PC-9 (cell line): ENCODE data around the gene WRAP53. TPM values are rescaled to one million over a fixed set of nuclear protein-coding genes. Genes with fewer than 3 reads are reported as not detected.

Source experiments
- BruUV-seq: library from RNA; stranded (reverse); fragments of 400-500 nt; replicated peaks from 2 replicates; lab custom pipeline; 2021; lab: Mats Ljungman, UMichigan
- CTCF ChIA-PET: fragments of 300-600 bp; sonication (Branson Sonifier 250); formaldehyde crosslinking; loops from one replicate; lab custom pipeline; 2022; ENCODE audit warnings: antibody characterized with exemption; lab: Charles Lee
- POLR2A ChIA-PET: fragments of 300-600 bp; sonication (Branson Sonifier 250); formaldehyde crosslinking; loops from one replicate; lab custom pipeline; 2022; ENCODE audit warnings: antibody characterized with exemption; ENCODE audit not compliant: unreplicated experiment; lab: Charles Lee
- DNase-seq, 2 experiments: peaks; one replicate each; pipeline versions ENCODE4 v3.0.0 to v3.0.0-alpha.2; 2015 to 2022; ENCODE audit warnings: mixed read lengths in 1 of 2
- H2AFZ ChIP-seq: fragments of 200-600 bp; sonication (generic); 2 replicates; pipeline ENCODE4 v1.8.1; 2017; ENCODE audit warnings: antibody characterized with exemption
- H3F3A ChIP-seq: fragments of 200-600 bp; sonication (generic); 2 replicates; pipeline ENCODE4 v1.8.1; 2017; ENCODE audit warnings: antibody characterized with exemption, mild to moderate bottlenecking, low read depth; ENCODE audit not compliant: insufficient read depth
- H3K27ac ChIP-seq: fragments of 200-600 bp; sonication (generic); 2 replicates; pipeline ENCODE4 v1.6.1; 2016; ENCODE audit warnings: mixed run types
- H3K27me3 ChIP-seq: fragments of 200-600 bp; sonication (generic); 2 replicates; pipeline ENCODE4 v1.6.1; 2016; ENCODE audit warnings: low read depth, mixed run types; ENCODE audit not compliant: insufficient read depth
- H3K36me3 ChIP-seq: fragments of 200-600 bp; sonication (generic); 2 replicates; pipeline ENCODE4 v1.6.1; 2016; ENCODE audit warnings: low read depth, mixed run types
- H3K4me1 ChIP-seq: fragments of 200-600 bp; sonication (generic); replicated peaks from 2 replicates; pipeline ENCODE4 v1.6.1; 2016; ENCODE audit warnings: mixed run types; ENCODE audit not compliant: insufficient read depth
- H3K4me2 ChIP-seq: fragments of 200-600 bp; sonication (generic); 2 replicates; pipeline ENCODE4 v1.6.1; 2017; ENCODE audit warnings: mixed run types
- H3K4me3 ChIP-seq: fragments of 200-600 bp; sonication (generic); 2 replicates; pipeline ENCODE4 v1.6.1; 2016; ENCODE audit warnings: mixed run types
- H3K79me2 ChIP-seq: fragments of 200-600 bp; sonication (generic); 2 replicates; pipeline ENCODE4 v1.6.1; 2017; ENCODE audit warnings: low read depth, mixed run types
- H3K9me2 ChIP-seq: fragments of 200-600 bp; sonication (generic); 2 replicates; pipeline ENCODE4 v1.8.1; 2017; ENCODE audit warnings: mild to moderate bottlenecking; ENCODE audit not compliant: insufficient read depth
- H3K9me3 ChIP-seq: fragments of 200-600 bp; sonication (generic); 2 replicates; pipeline ENCODE4 v1.8.1; 2016; ENCODE audit warnings: low read depth; ENCODE audit not compliant: insufficient read depth
- H4K20me1 ChIP-seq: fragments of 200-600 bp; sonication (generic); 2 replicates; pipeline ENCODE4 v1.8.1; 2017; ENCODE audit not compliant: insufficient read depth
- CTCF ChIP-seq: fragments of 200-600 bp; sonication (generic); conservative IDR thresholded peaks from 2 replicates; pipeline ENCODE4 v1.6.1; 2017; ENCODE audit warnings: mixed run types, antibody characterized with exemption, mild to moderate bottlenecking, moderate library complexity
- EZH2 ChIP-seq: fragments of 200-600 bp; sonication (generic); IDR thresholded peaks from 2 replicates; pipeline ENCODE4 v1.8.0; 2017; ENCODE audit warnings: antibody characterized with exemption, low read depth
- intact Hi-C: fragments of 100-400 bp; cut with micrococcal nuclease; formaldehyde crosslinking; loops from one replicate; pipeline ENCODE4 v1.10.0; 2022; ENCODE audit not compliant: unreplicated experiment
- total RNA-seq: library from RNA; stranded (reverse); gene quantifications from 2 replicates; pipeline ENCODE4 v1.2.3, GENCODE V29; 2021

Gene WRAP53
- total RNA-seq, 1 experiment from 2014 or later: 31.9 TPM

- Histone ChIP-seq H3K4me3 (no peak overlapping the region), H3K27ac (no peak overlapping the region), H3F3A (no peaks in the 10 kb centered on the region), H3K4me1 (no peaks in the 10 kb centered on the region), H3K9me2 (no peaks in the 10 kb centered on the region), H2AFZ (no peak overlapping the region), H3K4me2 (no peak overlapping the region), H3K79me2 (no peaks in the 10 kb centered on the region), H3K27me3 (no peaks in the 10 kb centered on the region), H3K36me3 (no peaks in the 10 kb centered on the region), H4K20me1 (no peaks in the 10 kb centered on the region), H3K9me3 (no peaks in the 10 kb centered on the region)
- intact Hi-C loops: no loop called here
- DNase-seq: no peak
- POLR2A ChIA-PET: no interaction called here
- BruUV-seq: no TSS peak
- CTCF ChIA-PET: no interaction called here
- TF ChIP-seq CTCF (no peak), EZH2 (no peak)
These were observed 19.2 kb downstream of the WRAP53 start for GRCh38 chr17:7707446-7707845.

DNA sequence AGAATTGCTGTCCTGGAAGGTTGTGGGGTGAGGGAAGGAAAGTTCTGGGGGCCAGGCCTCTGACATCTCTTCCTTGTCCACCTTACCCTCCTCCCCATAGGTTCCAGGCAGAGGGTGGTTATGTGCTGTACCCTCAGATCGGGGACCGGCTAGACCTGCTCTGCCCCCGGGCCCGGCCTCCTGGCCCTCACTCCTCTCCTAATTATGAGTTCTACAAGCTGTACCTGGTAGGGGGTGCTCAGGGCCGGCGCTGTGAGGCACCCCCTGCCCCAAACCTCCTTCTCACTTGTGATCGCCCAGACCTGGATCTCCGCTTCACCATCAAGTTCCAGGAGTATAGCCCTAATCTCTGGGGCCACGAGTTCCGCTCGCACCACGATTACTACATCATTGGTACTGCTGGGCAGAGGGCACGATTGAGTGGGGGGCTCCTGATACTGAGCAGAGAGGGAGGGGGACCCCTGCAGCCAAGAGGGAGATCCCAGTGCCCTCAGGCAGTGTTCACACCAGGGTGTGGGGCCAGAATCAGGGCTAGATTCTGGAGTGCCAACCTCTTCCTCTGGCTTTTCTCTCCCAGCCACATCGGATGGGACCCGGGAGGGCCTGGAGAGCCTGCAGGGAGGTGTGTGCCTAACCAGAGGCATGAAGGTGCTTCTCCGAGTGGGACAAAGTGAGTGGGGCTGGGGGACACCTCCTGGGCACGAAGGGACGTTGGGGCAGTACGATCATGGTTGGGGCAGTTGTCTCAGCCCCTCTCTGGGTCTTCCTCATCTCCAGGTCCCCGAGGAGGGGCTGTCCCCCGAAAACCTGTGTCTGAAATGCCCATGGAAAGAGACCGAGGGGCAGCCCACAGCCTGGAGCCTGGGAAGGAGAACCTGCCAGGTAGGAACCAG is 19.8 kb downstream of the WRAP53 start:
- TF ChIP-seq EZH2 (no peak), CTCF (no peak)
- no peak overlapping the region for H3K4me2 ChIP-seq
- ChIA-PET CTCF (no interaction called here), POLR2A (no interaction called here)
- H3K4me3 ChIP-seq: no peak overlapping the region
- no peaks in the 10 kb centered on the region for H3F3A ChIP-seq
- no peaks in the 10 kb centered on the region for H4K20me1 ChIP-seq
- no peaks in the 10 kb centered on the region for H3K27me3 ChIP-seq
- no peaks in the 10 kb centered on the region for H3K4me1 ChIP-seq
- no peaks in the 10 kb centered on the region for H3K9me3 ChIP-seq
- H3K36me3 ChIP-seq: no peaks in the 10 kb centered on the region
- no peaks in the 10 kb centered on the region for H3K79me2 ChIP-seq
- no peak overlapping the region for H2AFZ ChIP-seq
- no peak for DNase-seq
- no peaks in the 10 kb centered on the region for H3K9me2 ChIP-seq
- no TSS peak for BruUV-seq
- H3K27ac ChIP-seq: no peak overlapping the region
- intact Hi-C loops: no loop called here

- H4K20me1 ChIP-seq: no peaks in the 10 kb centered on the region
- TF ChIP-seq EZH2: no peak
- TF ChIP-seq CTCF: no peak
- no peak overlapping the region for H3K4me3 ChIP-seq
- no peak for DNase-seq
- H3K27ac ChIP-seq: no peak overlapping the region
- H3K4me2 ChIP-seq: no peak overlapping the region
- H3K79me2 ChIP-seq: no peaks in the 10 kb centered on the region
- BruUV-seq: no TSS peak
- H2AFZ ChIP-seq: no peak overlapping the region
- ChIA-PET CTCF (no interaction called here), POLR2A (no interaction called here)
- intact Hi-C loops: no loop called here
- no peaks in the 10 kb centered on the region for H3K36me3 ChIP-seq
- H3K9me2 ChIP-seq: no peaks in the 10 kb centered on the region
- no peaks in the 10 kb centered on the region for H3K4me1 ChIP-seq
- no peaks in the 10 kb centered on the region for H3K27me3 ChIP-seq
- H3F3A ChIP-seq: no peaks in the 10 kb centered on the region
- H3K9me3 ChIP-seq: no peaks in the 10 kb centered on the region
These were observed 20.8 kb downstream of the WRAP53 start for GRCh38 chr17:7709031-7709430.
